NB4 (cell line): ENCODE results near the gene OR2L13.

Source experiments
- DNase-seq: peaks from one replicate; pipeline ENCODE4 v3.0.0; 2010; ENCODE audit warnings: low read depth
- H3K4me3 ChIP-seq: one replicate; pipeline ENCODE4 v1.5.1; 2011; ENCODE audit warnings: mild to moderate bottlenecking, low read depth, low read length, moderate library complexity
- MYC ChIP-seq: IDR thresholded peaks from 2 replicates; pipeline ENCODE4 v1.6.1; 2011; ENCODE audit warnings: low read depth, low read length
- POLR2A ChIP-seq: IDR thresholded peaks from 2 replicates; pipeline ENCODE4 v1.6.1; 2011; ENCODE audit warnings: mild to moderate bottlenecking; ENCODE audit not compliant: insufficient read length; ENCODE audit errors: extremely low read depth
- TF ChIP-seq, protein P1 (sequence below): IDR thresholded peaks from one replicate; pipeline ENCODE4 v1.5.1; 2012; ENCODE audit warnings: low read depth, low read length
- TF ChIP-seq, protein P2 (sequence below): IDR thresholded peaks from 2 replicates; pipeline ENCODE4 v1.6.1; 2011; ENCODE audit warnings: low read depth, low read length

Gene OR2L13

DNA sequence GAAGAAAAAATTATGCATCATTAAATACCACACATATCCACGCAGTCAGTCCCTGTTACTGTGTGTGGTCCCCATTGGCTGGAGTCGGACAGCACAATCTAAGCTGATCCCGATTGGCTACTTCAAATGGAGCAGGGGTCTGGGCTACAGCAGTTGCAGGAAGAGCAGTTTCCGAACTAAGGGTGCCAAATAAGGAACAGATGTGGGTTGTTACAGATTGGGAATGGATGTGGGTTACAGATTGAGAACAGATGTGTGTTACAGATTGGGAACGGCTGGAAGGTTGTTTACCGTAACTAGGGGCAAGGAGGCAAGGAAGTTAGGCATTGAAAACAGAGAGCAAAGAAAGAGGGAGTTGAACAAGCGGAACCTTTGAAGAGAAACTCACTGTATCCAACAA, 19.9 kb downstream of the OR2L13 start:
- no peak for DNase-seq
- TF ChIP-seq POLR2A (no peak), MYC (no peak)
- TF ChIP-seq, protein P1, sequence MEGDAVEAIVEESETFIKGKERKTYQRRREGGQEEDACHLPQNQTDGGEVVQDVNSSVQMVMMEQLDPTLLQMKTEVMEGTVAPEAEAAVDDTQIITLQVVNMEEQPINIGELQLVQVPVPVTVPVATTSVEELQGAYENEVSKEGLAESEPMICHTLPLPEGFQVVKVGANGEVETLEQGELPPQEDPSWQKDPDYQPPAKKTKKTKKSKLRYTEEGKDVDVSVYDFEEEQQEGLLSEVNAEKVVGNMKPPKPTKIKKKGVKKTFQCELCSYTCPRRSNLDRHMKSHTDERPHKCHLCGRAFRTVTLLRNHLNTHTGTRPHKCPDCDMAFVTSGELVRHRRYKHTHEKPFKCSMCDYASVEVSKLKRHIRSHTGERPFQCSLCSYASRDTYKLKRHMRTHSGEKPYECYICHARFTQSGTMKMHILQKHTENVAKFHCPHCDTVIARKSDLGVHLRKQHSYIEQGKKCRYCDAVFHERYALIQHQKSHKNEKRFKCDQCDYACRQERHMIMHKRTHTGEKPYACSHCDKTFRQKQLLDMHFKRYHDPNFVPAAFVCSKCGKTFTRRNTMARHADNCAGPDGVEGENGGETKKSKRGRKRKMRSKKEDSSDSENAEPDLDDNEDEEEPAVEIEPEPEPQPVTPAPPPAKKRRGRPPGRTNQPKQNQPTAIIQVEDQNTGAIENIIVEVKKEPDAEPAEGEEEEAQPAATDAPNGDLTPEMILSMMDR, result no peak
- TF ChIP-seq, protein P2, sequence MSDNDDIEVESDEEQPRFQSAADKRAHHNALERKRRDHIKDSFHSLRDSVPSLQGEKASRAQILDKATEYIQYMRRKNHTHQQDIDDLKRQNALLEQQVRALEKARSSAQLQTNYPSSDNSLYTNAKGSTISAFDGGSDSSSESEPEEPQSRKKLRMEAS, result no peak
- H3K4me3 ChIP-seq, result no peak overlapping the region

DNA sequence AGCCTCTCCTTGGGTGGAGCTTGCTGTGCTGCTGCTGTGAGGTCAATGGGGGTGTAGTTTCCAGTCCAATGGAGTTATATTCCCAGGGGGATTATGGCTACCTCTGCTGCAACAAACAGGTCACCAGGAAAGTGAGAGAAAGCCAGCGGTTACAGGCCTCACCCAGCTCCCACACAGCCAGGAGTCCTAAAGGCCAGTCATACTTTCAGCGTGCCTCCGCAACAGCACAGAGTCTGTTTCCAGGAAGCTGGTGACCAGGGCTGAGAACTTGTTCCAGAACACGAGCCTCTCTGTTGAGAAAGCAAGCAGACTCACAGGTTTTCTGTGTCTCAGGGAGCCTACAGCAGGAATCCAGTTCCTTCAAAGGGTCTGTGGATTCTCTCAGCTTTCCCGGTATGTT, 32.7 kb downstream of the OR2L13 start:
- TF ChIP-seq, protein P2, result no peak
- TF ChIP-seq POLR2A (no peak), MYC (no peak)
- TF ChIP-seq, protein P1, result no peak
- no peak overlapping the region for H3K4me3 ChIP-seq
- DNase-seq, result no peak

DNA sequence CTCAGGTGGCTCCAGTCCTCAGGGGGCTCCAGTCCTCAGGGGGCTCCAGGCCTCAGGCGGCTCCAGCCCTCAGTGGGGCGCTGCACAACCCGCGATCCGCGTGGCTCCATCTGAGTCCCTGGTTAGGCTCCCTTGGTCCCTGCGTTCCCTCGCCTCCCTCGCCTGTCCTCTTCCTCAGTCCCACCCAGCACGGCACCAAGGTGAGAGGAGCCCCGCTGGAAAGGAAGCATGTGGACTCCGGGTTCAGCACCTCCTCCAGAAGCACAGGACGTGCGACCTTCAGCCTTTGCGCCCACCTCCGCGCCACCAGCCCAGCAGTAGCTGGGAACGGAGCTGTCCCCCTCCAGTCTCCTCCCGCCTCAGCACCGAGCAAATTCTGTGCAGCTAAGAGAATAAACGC, 41.8 kb downstream of the OR2L13 start:
- TF ChIP-seq POLR2A (no peak), MYC (no peak)
- TF ChIP-seq, protein P1, result no peak
- TF ChIP-seq, protein P2, result no peak
- no peak for DNase-seq
- H3K4me3 ChIP-seq, result no peak overlapping the region

DNA sequence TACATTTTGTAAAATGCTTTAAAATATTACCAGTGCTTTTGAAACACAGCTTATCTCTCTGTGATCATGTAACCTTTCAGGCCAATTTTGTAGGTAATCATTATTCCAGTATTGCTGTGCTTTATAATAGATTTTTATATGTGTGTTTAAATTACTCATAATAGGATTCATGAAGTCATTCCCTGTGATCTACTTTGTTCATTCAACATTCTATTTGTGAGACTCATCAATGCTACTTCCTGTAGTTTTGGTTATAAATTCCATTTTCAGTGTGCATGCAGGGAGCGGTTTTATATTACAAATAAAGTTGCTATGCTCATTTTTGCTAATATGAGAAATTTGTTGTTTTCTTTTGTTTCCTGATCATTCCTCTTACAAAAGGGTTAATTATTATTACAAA, 45.9 kb downstream of the OR2L13 start:
- DNase-seq, result no peak
- TF ChIP-seq, protein P1, result no peak
- TF ChIP-seq MYC (no peak), POLR2A (no peak)
- TF ChIP-seq, protein P2, result no peak
- no peak overlapping the region for H3K4me3 ChIP-seq

DNA sequence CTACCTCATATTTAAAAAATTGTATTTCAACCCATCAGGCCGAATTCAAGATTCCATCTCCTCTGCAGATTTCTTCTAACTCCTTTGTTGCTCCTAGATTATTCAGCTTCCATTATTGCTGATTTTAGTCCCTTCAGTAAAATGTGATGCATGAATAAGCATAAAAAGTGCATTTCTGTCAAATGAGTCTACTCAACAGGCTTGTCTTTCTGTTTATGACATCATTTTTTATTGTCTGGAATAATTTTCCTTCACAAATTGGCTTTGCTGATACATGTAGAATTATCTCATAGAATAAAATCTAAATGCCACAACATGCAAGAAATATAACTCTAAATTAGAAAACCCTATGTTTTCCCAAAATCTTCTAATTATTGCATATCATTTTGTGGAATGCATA, 48.3 kb downstream of the OR2L13 start:
- no peak overlapping the region for H3K4me3 ChIP-seq
- TF ChIP-seq, protein P2, result no peak
- no peak for TF ChIP-seq POLR2A
- no peak for TF ChIP-seq MYC
- TF ChIP-seq, protein P1, result no peak
- DNase-seq, result no peak
